Fibroblast of lung (primary cell): ENCODE results near the gene KCNG3.

Experiments used
- CTCF ChIP-seq, 2 donors: IDR thresholded peaks in 1 of 2; conservative IDR thresholded peaks in 1 of 2; 1 replicate in 1 of 2; 2 replicates in 1 of 2; pipeline ENCODE4 v1.5.1; 2011 to 2012; ENCODE audit warnings: low read length in 2 of 2, control low read depth in 1 of 2, inconsistent platforms in 1 of 2, low read depth in 1 of 2, mild to moderate bottlenecking in 1 of 2
- EZH2 ChIP-seq: IDR thresholded peaks from 2 replicates; pipeline ENCODE4 v1.5.1; 2012; ENCODE audit warnings: low read length, control low read depth, mild to moderate bottlenecking; ENCODE audit errors: missing control alignments

GRCh38 chr2:42470706-42471105 lies 23.1 kb downstream of the KCNG3 start:
- TF ChIP-seq CTCF (conservative IDR thresholded peaks at IDR 0.05 in 1 of 2, IDR thresholded peaks at IDR 0.05 in 1 of 2; ENCODE audit: low read depth in 1 of 2, low read length in 2 of 2) (no peak), EZH2 (no peak)
